Activated CD8-positive, alpha-beta T cell treated with anti-CD3 and anti-CD28 coated beads for 36 hours (primary cell): ENCODE results near the gene FAM240A. TPM values are rescaled to one million over a fixed set of nuclear protein-coding genes. Genes with fewer than 3 reads are reported as not detected.

Source experiments
- ATAC-seq: fragments of 200-7000 bp; cut with Tn5 transposase; one replicate; pipeline ENCODE4 v1.10.0; 2021; ENCODE audit warnings: mild to moderate bottlenecking, moderate library complexity
- CTCF ChIA-PET: fragments of 350-600 bp; sonication (Branson Sonifier 250); formaldehyde crosslinking; loops from one replicate; lab custom pipeline; 2021; ENCODE audit warnings: antibody characterized with exemption; lab: Charles Lee
- POLR2A ChIA-PET: fragments of 350-600 bp; sonication (Branson Sonifier 250); formaldehyde crosslinking; loops from one replicate; lab custom pipeline; 2021; ENCODE audit warnings: antibody characterized with exemption; lab: Charles Lee
- DNase-seq: peaks from one replicate; pipeline ENCODE4 v3.0.0-alpha.2; 2020
- H3K27ac Mint-ChIP-seq: one replicate; pipeline ENCODE4 v1.8.0; 2021; ENCODE audit warnings: mild to moderate bottlenecking, mixed read lengths
- H3K27me3 Mint-ChIP-seq: one replicate; pipeline ENCODE4 v1.8.0; 2021; ENCODE audit warnings: mixed read lengths
- H3K36me3 Mint-ChIP-seq: one replicate; pipeline ENCODE4 v1.8.0; 2021; ENCODE audit warnings: low read depth, mixed read lengths
- H3K4me1 Mint-ChIP-seq: one replicate; pipeline ENCODE4 v1.8.0; 2021; ENCODE audit warnings: low read depth, mixed read lengths
- H3K4me3 Mint-ChIP-seq: one replicate; pipeline ENCODE4 v1.8.0; 2021; ENCODE audit warnings: mild to moderate bottlenecking, moderate library complexity, mixed read lengths
- H3K9me3 Mint-ChIP-seq: one replicate; pipeline ENCODE4 v1.8.0; 2021; ENCODE audit warnings: mixed read lengths
- intact Hi-C: fragments of 100-400 bp; cut with micrococcal nuclease; formaldehyde crosslinking; loops from one replicate; pipeline ENCODE4 v1.10.0; 2022
- total RNA-seq, 2 experiments: library from RNA; stranded (reverse); gene quantifications; one replicate each; pipeline ENCODE4 v1.2.3, GENCODE V29; 2021
- TF ChIP-seq, protein P1 (sequence below): fragments of 200-600 bp; IDR thresholded peaks from one replicate; pipeline ENCODE4 v1.8.0; 2022; ENCODE audit warnings: antibody characterized with exemption, mild to moderate bottlenecking

Gene FAM240A
- total RNA-seq, 2 experiments from 2014 or later = not detected

DNA sequence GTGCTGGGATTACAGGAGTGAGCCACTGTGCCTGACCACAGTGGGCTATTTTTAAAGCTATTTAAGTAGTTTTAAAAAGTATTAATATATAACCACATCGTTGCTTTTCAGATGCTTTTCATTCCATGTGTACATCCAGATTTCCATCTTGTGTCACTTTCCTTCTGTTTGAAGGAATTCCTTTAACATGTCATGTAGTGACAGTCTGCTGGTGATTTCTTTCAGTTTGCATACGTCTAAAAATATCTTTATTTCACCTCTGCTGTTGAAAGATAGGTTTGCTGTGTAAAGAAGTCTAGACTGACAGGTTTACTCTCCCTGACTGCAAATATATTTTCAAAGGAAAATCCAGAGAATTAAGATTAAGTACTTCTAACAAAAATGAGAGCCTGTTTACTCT lies 12.2 kb downstream of the FAM240A start:
- ATAC-seq = no peak
- ChIA-PET CTCF (interaction anchor here (1.3 to 12.2 kb wide), 2 partner anchors 10 to 138 kb away, joined by 4 to 254 read pairs; no protein-coding TSS in a partner anchor), POLR2A (no interaction called here)

GRCh38 chr3:46624975-46625490 lies 12.7 kb downstream of the FAM240A start:
- ATAC-seq (no peak), DNase-seq (no peak)
- ChIA-PET CTCF (interaction anchor here (1.3 to 12.2 kb wide), 2 partner anchors 10 to 138 kb away, joined by 4 to 254 read pairs; no protein-coding TSS in a partner anchor), POLR2A (interaction anchor here (1.1 kb wide), 1 partner anchor 40 kb away, joined by 3 read pairs; no protein-coding TSS in a partner anchor)
- intact Hi-C loops = no loop called here
- Mint-ChIP-seq H3K27me3 (peaks cover 2% of the 10 kb centered on the region), H3K36me3 (no peaks in the 10 kb centered on the region), H3K4me1 (peaks cover 9% of the 10 kb centered on the region), H3K27ac (no peak overlapping the region), H3K4me3 (no peak overlapping the region), H3K9me3 (no peaks in the 10 kb centered on the region)
- TF ChIP-seq, protein P1, sequence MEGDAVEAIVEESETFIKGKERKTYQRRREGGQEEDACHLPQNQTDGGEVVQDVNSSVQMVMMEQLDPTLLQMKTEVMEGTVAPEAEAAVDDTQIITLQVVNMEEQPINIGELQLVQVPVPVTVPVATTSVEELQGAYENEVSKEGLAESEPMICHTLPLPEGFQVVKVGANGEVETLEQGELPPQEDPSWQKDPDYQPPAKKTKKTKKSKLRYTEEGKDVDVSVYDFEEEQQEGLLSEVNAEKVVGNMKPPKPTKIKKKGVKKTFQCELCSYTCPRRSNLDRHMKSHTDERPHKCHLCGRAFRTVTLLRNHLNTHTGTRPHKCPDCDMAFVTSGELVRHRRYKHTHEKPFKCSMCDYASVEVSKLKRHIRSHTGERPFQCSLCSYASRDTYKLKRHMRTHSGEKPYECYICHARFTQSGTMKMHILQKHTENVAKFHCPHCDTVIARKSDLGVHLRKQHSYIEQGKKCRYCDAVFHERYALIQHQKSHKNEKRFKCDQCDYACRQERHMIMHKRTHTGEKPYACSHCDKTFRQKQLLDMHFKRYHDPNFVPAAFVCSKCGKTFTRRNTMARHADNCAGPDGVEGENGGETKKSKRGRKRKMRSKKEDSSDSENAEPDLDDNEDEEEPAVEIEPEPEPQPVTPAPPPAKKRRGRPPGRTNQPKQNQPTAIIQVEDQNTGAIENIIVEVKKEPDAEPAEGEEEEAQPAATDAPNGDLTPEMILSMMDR = no peak

More for the DNA sequence above, 12.2 kb downstream of the FAM240A start:
- Mint-ChIP-seq H3K36me3 (no peaks in the 10 kb centered on the region), H3K27me3 (peaks cover 2% of the 10 kb centered on the region), H3K9me3 (no peaks in the 10 kb centered on the region), H3K4me3 (no peak overlapping the region), H3K27ac (no peak overlapping the region), H3K4me1 (peaks cover 5% of the 10 kb centered on the region)
- no peak for DNase-seq
- TF ChIP-seq, protein P1 = no peak
- intact Hi-C loops = no loop called here

- TF ChIP-seq, protein P1 = no peak
- no peaks in the 10 kb centered on the region for H3K36me3 Mint-ChIP-seq
- intact Hi-C loops = no loop called here
- DNase-seq = no peak
- no peaks in the 10 kb centered on the region for H3K9me3 Mint-ChIP-seq
- H3K27ac Mint-ChIP-seq = no peak overlapping the region
- no peak for ATAC-seq
- no peak overlapping the region for H3K4me3 Mint-ChIP-seq
- H3K4me1 Mint-ChIP-seq = peaks cover 13% of the 10 kb centered on the region
- ChIA-PET CTCF (interaction anchor here (1.3 to 12.2 kb wide), 2 partner anchors 11 to 139 kb away, joined by 4 to 254 read pairs; no protein-coding TSS in a partner anchor), POLR2A (interaction anchor here (1.1 kb wide), 1 partner anchor 41 kb away, joined by 3 read pairs; no protein-coding TSS in a partner anchor)
- peaks cover 2% of the 10 kb centered on the region for H3K27me3 Mint-ChIP-seq
These were observed 13.7 kb downstream of the FAM240A start for GRCh38 chr3:46626039-46626438.

DNA sequence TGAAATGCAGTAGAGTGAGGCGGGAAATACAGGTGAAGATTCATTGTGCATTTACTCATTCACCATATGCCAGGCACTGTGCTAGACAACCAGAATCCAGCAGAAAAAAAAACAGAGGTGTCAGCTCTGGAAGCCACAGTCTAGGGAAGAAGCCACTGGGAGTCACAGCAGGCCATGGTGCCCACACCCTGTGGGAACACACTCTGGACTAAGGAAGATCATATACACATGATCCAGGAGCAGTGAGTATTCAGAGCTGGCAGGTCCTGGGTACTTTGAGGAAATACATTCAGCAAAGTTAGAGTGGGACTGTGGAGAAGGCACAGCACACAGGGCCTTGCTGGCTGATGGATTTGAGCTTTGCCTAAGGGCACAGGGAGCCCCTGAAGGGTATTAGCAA lies 14.8 kb downstream of the FAM240A start:
- CTCF ChIA-PET = interaction anchor here (12.2 kb wide), 1 partner anchor 140 kb away, joined by 254 read pairs; no protein-coding TSS in a partner anchor
- intact Hi-C loops = no loop called here
- Mint-ChIP-seq H3K27ac (no peak overlapping the region), H3K27me3 (peaks cover 2% of the 10 kb centered on the region), H3K9me3 (no peaks in the 10 kb centered on the region), H3K4me1 (peaks cover 13% of the 10 kb centered on the region), H3K36me3 (no peaks in the 10 kb centered on the region), H3K4me3 (no peak overlapping the region)
- ATAC-seq = no peak
- POLR2A ChIA-PET = no interaction called here
- no peak for DNase-seq
- TF ChIP-seq, protein P1 = no peak

- TF ChIP-seq, protein P1 = no peak
- intact Hi-C loops = loop anchor here (2.0 kb wide), 1 partner anchor 140 kb away; no protein-coding TSS in a partner anchor
- ATAC-seq = no peak
- H3K4me3 Mint-ChIP-seq = no peak overlapping the region
- POLR2A ChIA-PET = interaction anchor here (1.5 kb wide), 1 partner anchor 13 kb away, joined by 3 read pairs; no protein-coding TSS in a partner anchor
- H3K36me3 Mint-ChIP-seq = no peaks in the 10 kb centered on the region
- no peak overlapping the region for H3K27ac Mint-ChIP-seq
- CTCF ChIA-PET = interaction anchor here (0.7 to 12.2 kb wide), 18 partner anchors 9 to 281 kb away, joined by 3 to 254 read pairs (median 7); partner anchors contain the start of gene LRRC2
- H3K9me3 Mint-ChIP-seq = no peaks in the 10 kb centered on the region
- peaks cover 13% of the 10 kb centered on the region for H3K4me1 Mint-ChIP-seq
- peaks cover under 1% of the 10 kb centered on the region for H3K27me3 Mint-ChIP-seq
- no peak for DNase-seq
These were observed 16.6 kb downstream of the FAM240A start for GRCh38 chr3:46628901-46629369.
